Measurements from ENCODE around the gene CYB5D1.

Gene CYB5D1

DNA sequence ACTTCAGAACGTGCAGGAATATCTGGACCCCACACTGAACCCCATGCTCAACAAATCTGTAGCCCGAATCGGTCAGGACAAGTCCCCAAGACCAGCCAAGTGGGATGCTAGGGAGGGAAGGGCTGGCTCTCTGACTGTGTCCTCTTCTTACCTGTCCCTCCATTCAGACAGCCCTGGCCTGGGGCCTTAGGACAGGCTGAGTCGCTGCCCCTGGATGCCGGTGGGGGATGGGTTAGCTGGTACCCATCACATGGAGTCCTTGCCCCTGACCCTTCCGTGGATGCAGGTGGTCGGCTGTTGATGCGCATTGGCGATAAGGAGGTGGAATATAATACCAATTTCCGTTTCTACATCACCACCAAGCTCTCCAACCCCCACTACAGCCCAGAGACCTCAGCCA, 39.8 kb upstream of the CYB5D1 start:
- H3K4me3 ChIP-seq (ENCODE audit: low read depth, low read length) = no peak overlapping the region
- TF ChIP-seq, protein P1, sequence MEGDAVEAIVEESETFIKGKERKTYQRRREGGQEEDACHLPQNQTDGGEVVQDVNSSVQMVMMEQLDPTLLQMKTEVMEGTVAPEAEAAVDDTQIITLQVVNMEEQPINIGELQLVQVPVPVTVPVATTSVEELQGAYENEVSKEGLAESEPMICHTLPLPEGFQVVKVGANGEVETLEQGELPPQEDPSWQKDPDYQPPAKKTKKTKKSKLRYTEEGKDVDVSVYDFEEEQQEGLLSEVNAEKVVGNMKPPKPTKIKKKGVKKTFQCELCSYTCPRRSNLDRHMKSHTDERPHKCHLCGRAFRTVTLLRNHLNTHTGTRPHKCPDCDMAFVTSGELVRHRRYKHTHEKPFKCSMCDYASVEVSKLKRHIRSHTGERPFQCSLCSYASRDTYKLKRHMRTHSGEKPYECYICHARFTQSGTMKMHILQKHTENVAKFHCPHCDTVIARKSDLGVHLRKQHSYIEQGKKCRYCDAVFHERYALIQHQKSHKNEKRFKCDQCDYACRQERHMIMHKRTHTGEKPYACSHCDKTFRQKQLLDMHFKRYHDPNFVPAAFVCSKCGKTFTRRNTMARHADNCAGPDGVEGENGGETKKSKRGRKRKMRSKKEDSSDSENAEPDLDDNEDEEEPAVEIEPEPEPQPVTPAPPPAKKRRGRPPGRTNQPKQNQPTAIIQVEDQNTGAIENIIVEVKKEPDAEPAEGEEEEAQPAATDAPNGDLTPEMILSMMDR (IDR thresholded peaks at IDR 0.05; ENCODE audit: low read depth, low read length) = no peak

DNA sequence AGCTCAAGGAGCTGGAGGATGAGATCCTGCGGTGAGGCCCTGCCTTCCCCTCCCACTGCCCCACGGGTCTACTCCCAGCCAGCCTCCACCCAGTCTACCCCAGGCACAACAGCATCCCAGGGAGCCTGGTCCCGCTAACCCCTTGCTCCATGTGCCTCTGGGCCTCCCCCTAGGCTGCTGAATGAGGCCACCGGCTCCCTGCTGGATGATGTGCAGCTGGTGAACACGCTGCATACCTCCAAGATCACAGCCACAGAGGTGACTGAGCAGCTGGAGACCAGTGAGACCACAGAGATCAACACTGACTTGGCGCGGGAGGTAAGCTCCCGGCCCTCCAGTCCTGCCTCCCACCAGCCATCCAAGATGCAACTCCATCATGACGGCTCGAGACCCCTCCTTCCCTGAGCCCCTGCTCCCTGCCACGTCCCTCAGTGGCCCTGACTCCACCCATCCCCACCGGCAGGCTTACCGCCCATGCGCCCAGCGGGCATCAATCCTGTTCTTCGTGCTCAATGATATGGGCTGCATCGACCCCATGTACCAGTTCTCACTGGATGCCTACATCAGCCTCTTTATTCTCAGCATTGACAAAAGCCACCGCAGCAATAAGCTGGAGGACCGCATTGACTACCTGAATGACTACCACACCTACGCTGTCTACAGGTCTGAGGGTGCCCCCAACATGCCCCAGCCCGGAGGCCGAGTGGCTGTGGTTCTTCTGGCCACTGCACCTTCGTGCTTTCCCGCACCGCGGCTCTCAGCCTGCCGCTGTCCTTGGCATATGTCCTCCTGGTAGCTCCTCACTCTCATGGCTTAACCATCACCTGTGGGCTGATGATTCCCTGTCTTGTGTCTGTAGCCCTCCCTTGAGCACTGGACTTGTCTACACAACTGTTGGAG, 38.8 kb upstream of the CYB5D1 start:
- no peak overlapping the region for H3K4me3 ChIP-seq (ENCODE audit: low read depth, low read length)
- TF ChIP-seq, protein P1 (IDR thresholded peaks at IDR 0.05; ENCODE audit: low read depth, low read length) = no peak

- TF ChIP-seq, protein P1 (IDR thresholded peaks at IDR 0.05; ENCODE audit: low read depth, low read length) = no peak
Observed at GRCh38 chr17:7820231-7820630, 37.6 kb upstream of the CYB5D1 start.

DNA sequence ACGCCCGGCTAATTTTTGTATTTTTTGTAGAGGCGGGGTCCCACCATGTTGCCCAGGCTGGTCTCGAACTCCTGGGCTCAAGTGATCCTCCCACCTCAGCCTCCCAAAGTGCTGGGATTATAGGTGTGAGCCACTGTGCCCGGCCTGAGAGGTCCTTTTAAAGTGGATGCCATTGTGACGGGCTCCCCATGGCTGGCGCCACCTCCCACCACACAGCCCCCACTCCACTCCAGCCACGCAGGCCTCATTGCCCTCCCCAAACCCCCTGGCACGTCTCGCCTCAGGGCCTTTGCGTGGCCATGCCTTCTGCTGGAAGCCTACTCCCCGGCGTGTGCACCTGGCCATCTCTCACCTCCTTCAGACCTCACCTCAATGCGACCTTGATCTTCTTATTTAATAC, 35.7 kb upstream of the CYB5D1 start:
- TF ChIP-seq, protein P1 (IDR thresholded peaks at IDR 0.05; ENCODE audit: low read depth, low read length) = no peak
- no peak overlapping the region for H3K4me3 ChIP-seq (ENCODE audit: low read depth, low read length)

More at GRCh38 chr17:7820231-7820630, 37.6 kb upstream of the CYB5D1 start:
- H3K4me3 ChIP-seq (ENCODE audit: low read depth, low read length) = no peak overlapping the region

GRCh38 chr17:7823581-7824001, 34.2 kb upstream of the CYB5D1 start:
- TF ChIP-seq, protein P1 (IDR thresholded peaks at IDR 0.05; ENCODE audit: low read depth, low read length) = no peak
- H3K4me3 ChIP-seq (ENCODE audit: low read depth, low read length) = no peak overlapping the region

- H3K4me3 ChIP-seq (ENCODE audit: low read depth, low read length) = no peak overlapping the region
- TF ChIP-seq, protein P1 (IDR thresholded peaks at IDR 0.05; ENCODE audit: low read depth, low read length) = no peak
Observed at GRCh38 chr17:7824021-7824924, 33.5 kb upstream of the CYB5D1 start.

All from WI38 (cell line).